CD14-positive monocyte (primary cell): ENCODE measurements around the gene KCNQ1. TPM values are rescaled to one million over a fixed set of nuclear protein-coding genes. Genes with fewer than 3 reads are reported as not detected.

Experiments
- DNase-seq, 3 donors: peaks; one replicate each; pipeline ENCODE4 v3.0.0-alpha.2; 2011 to 2022
- H2AFZ ChIP-seq: 2 replicates; pipeline ENCODE4 v1.6.0; 2012; ENCODE audit warnings: mild to moderate bottlenecking, low read depth, low read length, inconsistent platforms; ENCODE audit not compliant: insufficient read depth, poor library complexity, severe bottlenecking
- H3K27ac ChIP-seq, 2 donors: 1 replicate in 1 of 2; 2 replicates in 1 of 2; pipeline ENCODE4 v1.5.1; 2012 to 2013; ENCODE audit warnings: low read length in 2 of 2, control low read depth in 1 of 2, inconsistent platforms in 1 of 2, low read depth in 1 of 2, mild to moderate bottlenecking in 1 of 2
- H3K27me3 ChIP-seq, 2 donors: one replicate each; pipeline versions ENCODE4 v1.6.0 to v1.6.1; 2011 to 2013; ENCODE audit warnings: low read length in 2 of 2; ENCODE audit not compliant: control insufficient read depth in 2 of 2, insufficient read depth in 2 of 2
- H3K36me3 ChIP-seq, 2 donors: replicated peaks in 1 of 2; 1 replicate in 1 of 2; 2 replicates in 1 of 2; pipeline versions ENCODE4 v1.5.1 to v1.6.1; 2012 to 2013; ENCODE audit warnings: low read length in 2 of 2, control low read depth in 1 of 2, inconsistent platforms in 1 of 2, mild to moderate bottlenecking in 1 of 2; ENCODE audit not compliant: insufficient read depth in 2 of 2, control insufficient read depth in 1 of 2
- H3K4me1 ChIP-seq, 2 donors: 1 replicate in 1 of 2; 2 replicates in 1 of 2; pipeline versions ENCODE4 v1.5.1 to v1.6.1; 2012 to 2013; ENCODE audit warnings: low read length in 2 of 2, control low read depth in 1 of 2, inconsistent platforms in 1 of 2, mild to moderate bottlenecking in 1 of 2, moderate library complexity in 1 of 2; ENCODE audit not compliant: insufficient read depth in 2 of 2, control insufficient read depth in 1 of 2
- H3K4me2 ChIP-seq: replicated peaks from 2 replicates; pipeline ENCODE3; 2012; ENCODE audit warnings: low read length, moderate library complexity, mild to moderate bottlenecking; ENCODE audit not compliant: poor library complexity, severe bottlenecking; ENCODE audit errors: extremely low read depth
- H3K4me3 ChIP-seq, 3 experiments: fragments of 200-600 bp in 1 of 3; sonication (generic) in 1 of 3; replicated peaks in 1 of 3; 1 replicate in 2 of 3; 2 replicates in 1 of 3; pipeline ENCODE4 v1.5.1; 2011 to 2013; ENCODE audit warnings: low read length in 3 of 3, mild to moderate bottlenecking in 3 of 3, control low read depth in 2 of 3, low read depth in 2 of 3, inconsistent platforms in 1 of 3, moderate library complexity in 1 of 3
- H3K79me2 ChIP-seq: 2 replicates; pipeline ENCODE4 v1.6.0; 2012; ENCODE audit warnings: mild to moderate bottlenecking, control low read depth, inconsistent platforms, low read length, moderate library complexity; ENCODE audit not compliant: insufficient read depth
- H3K9ac ChIP-seq: 2 replicates; pipeline ENCODE4 v1.6.0; 2017; ENCODE audit warnings: low read length, mild to moderate bottlenecking; ENCODE audit not compliant: insufficient read depth, poor library complexity, severe bottlenecking
- H3K9me3 ChIP-seq, 2 donors: replicated peaks in 1 of 2; 1 replicate in 1 of 2; 2 replicates in 1 of 2; pipeline versions ENCODE4 v1.5.1 to v1.6.1; 2012 to 2013; ENCODE audit warnings: low read length in 2 of 2, control low read depth in 1 of 2; ENCODE audit not compliant: control insufficient read depth in 1 of 2, insufficient read depth in 1 of 2
- H4K20me1 ChIP-seq: 2 replicates; pipeline ENCODE4 v1.6.0; 2012; ENCODE audit warnings: mild to moderate bottlenecking, low read length, control low read depth, moderate library complexity; ENCODE audit not compliant: insufficient read depth
- H3K27ac Mint-ChIP-seq, 7 donors: one replicate each; pipeline ENCODE4 v1.8.0; 2020; ENCODE audit warnings: mild to moderate bottlenecking in 7 of 7, mixed read lengths in 7 of 7, moderate library complexity in 6 of 7, inconsistent platforms in 2 of 7
- H3K27me3 Mint-ChIP-seq, 3 donors: one replicate each; pipeline ENCODE4 v1.8.0; 2021 to 2022; ENCODE audit warnings: low read depth in 3 of 3, mild to moderate bottlenecking in 3 of 3, mixed read lengths in 3 of 3, moderate library complexity in 3 of 3, inconsistent platforms in 1 of 3
- H3K36me3 Mint-ChIP-seq, 2 donors: one replicate each; pipeline ENCODE4 v1.8.0; 2020; ENCODE audit warnings: mixed read lengths in 2 of 2, inconsistent platforms in 1 of 2, mild to moderate bottlenecking in 1 of 2
- H3K4me1 Mint-ChIP-seq: one replicate; pipeline ENCODE4 v1.8.0; 2020; ENCODE audit warnings: mild to moderate bottlenecking, mixed read lengths
- H3K4me3 Mint-ChIP-seq, 2 donors: one replicate each; pipeline ENCODE4 v1.8.0; 2020; ENCODE audit warnings: mild to moderate bottlenecking in 2 of 2, mixed read lengths in 2 of 2, moderate library complexity in 1 of 2
- H3K9me3 Mint-ChIP-seq, 7 donors: one replicate each; pipeline ENCODE4 v1.8.0; 2020 to 2022; ENCODE audit warnings: mixed read lengths in 7 of 7, mild to moderate bottlenecking in 6 of 7, moderate library complexity in 6 of 7, inconsistent platforms in 2 of 7
- WGBS: methylation state at CpG from one replicate; pipeline ENCODE4 v1.1.5; 2013; ENCODE audit warnings: missing lambda C conversion rate; ENCODE audit not compliant: insufficient coverage; 5-methylcytosine and 5-hydroxymethylcytosine counted together
- intact Hi-C, 2 donors: fragments of 100-400 bp; cut with micrococcal nuclease; formaldehyde crosslinking; loops; one replicate each; pipeline versions ENCODE4 v1.15.0 to v1.15.1; 2023
- polyA plus RNA-seq, 3 donors: library from polyadenylated mRNA; depleted of rRNA in 1 of 3; unstranded in 2 of 3; stranded (reverse) in 1 of 3; fragments of 300-500 nt in 2 of 3; fragments of >200 nt in 1 of 3; fragmentation: Illumina TruSeq in 2 of 3; gene quantifications; 1 replicate in 2 of 3; 2 replicates in 1 of 3; pipeline ENCODE4 v1.2.3, GENCODE V29; 2012 to 2021
- TF ChIP-seq, protein P1 (sequence below): fragments of 200-600 bp; IDR thresholded peaks from one replicate; pipeline ENCODE4 v1.8.0; 2022; ENCODE audit warnings: antibody characterized with exemption, mild to moderate bottlenecking

KCNQ1 gene
- polyA plus RNA-seq, 3 donors = 14.9 to 31.8 (median 21.6) TPM

DNA sequence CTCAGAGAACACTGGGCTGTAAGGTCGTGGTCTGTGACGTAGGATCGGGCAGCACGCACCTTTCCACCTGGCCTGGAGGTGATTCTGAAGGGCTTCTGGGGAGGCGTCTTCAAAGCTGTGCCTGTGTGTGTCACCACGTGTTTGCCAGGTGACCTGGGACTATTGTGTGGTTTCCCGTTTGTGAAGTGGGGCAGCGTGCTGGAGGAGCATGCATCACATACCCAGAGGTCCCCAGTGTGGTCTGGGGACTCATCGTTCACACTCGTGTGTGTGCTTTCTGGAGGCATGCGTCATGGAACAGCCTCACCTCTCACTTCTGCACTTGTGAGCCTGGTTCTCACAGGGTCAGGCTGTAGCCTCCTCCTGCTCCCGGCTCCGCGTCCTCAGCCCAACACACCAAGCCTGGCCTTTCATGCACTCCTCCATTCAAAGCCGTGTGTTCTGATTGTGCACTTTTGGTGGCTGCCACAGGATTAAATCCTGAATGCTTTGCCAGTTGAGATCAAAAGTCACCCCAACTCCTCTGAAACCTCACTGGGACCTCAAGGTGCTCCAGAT, 148.7 kb downstream of the KCNQ1 start:
- peak in 1 of 3 donors; percentile 1 for DNase-seq
- TF ChIP-seq, protein P1, sequence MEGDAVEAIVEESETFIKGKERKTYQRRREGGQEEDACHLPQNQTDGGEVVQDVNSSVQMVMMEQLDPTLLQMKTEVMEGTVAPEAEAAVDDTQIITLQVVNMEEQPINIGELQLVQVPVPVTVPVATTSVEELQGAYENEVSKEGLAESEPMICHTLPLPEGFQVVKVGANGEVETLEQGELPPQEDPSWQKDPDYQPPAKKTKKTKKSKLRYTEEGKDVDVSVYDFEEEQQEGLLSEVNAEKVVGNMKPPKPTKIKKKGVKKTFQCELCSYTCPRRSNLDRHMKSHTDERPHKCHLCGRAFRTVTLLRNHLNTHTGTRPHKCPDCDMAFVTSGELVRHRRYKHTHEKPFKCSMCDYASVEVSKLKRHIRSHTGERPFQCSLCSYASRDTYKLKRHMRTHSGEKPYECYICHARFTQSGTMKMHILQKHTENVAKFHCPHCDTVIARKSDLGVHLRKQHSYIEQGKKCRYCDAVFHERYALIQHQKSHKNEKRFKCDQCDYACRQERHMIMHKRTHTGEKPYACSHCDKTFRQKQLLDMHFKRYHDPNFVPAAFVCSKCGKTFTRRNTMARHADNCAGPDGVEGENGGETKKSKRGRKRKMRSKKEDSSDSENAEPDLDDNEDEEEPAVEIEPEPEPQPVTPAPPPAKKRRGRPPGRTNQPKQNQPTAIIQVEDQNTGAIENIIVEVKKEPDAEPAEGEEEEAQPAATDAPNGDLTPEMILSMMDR = no peak
- Mint-ChIP-seq H3K4me3 (no peak overlapping the region), H3K27ac (peak overlapping the region in 1 of 7 donors; percentile 78), H3K36me3 (peaks cover 67 to 68% of the 10 kb centered on the region in 2 donors), H3K9me3 (peaks cover 7 to 17% (median 14%) of the 10 kb centered on the region in 7 donors), H3K4me1 (no peaks in the 10 kb centered on the region), H3K27me3 (peaks cover 0 to 3% (median 0%) of the 10 kb centered on the region in 3 donors)
- WGBS = 100% methylated on average over 15 of the region's 15 CpGs
- no peaks in the 10 kb centered on the region for H3K79me2 ChIP-seq
- peaks cover under 1 to 13% of the 10 kb centered on the region in 2 donors for H3K9me3 ChIP-seq
- H3K27me3 ChIP-seq = no peaks in the 10 kb centered on the region
- no peak overlapping the region for H3K4me3 ChIP-seq
- H3K4me1 ChIP-seq = no peaks in the 10 kb centered on the region
- no peak overlapping the region for H3K4me2 ChIP-seq
- peaks cover 47% of the 10 kb centered on the region for H4K20me1 ChIP-seq
- intact Hi-C loops = no loop called here
- H3K36me3 ChIP-seq = peaks cover 45 to 59% of the 10 kb centered on the region in 2 donors
- H3K9ac ChIP-seq = no peak overlapping the region
- no peak overlapping the region for H3K27ac ChIP-seq
- no peak overlapping the region for H2AFZ ChIP-seq

DNA sequence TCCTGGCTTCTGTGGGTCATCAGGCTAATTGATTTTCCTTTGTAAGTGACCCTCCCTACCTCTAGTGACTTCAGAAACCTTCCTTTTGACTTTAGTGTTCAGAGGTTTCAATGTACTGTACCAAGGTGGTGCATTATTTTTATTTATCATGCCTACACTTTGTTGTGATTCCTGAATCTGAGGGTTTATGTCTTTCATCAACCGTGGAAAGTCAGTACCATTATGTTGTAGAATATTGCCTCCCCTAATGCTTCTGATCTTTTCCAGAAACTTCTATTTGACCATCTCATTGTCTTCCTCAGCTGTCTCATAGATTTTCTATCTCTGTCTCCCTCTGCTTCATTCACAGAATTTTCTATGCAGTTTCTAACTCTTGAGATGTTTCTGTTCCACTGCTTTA, 149.5 kb downstream of the KCNQ1 start:
- no peak overlapping the region for H2AFZ ChIP-seq
- no peak overlapping the region for H3K9ac ChIP-seq
- no peaks in the 10 kb centered on the region for H3K79me2 ChIP-seq
- no peak overlapping the region for H3K4me2 ChIP-seq
- TF ChIP-seq, protein P1 = no peak
- no peak overlapping the region for H3K27ac ChIP-seq
- H3K4me3 ChIP-seq = no peak overlapping the region
- peaks cover 0 to 3% (median 0%) of the 10 kb centered on the region in 3 donors for H3K27me3 Mint-ChIP-seq
- no peak overlapping the region for H3K4me3 Mint-ChIP-seq
- WGBS = no CpG with 5 or more reads among the region's 1 CpG
- H3K27ac Mint-ChIP-seq = peak overlapping the region in 1 of 7 donors; percentile 12
- H4K20me1 ChIP-seq = peaks cover 41% of the 10 kb centered on the region
- intact Hi-C loops = no loop called here
- H3K36me3 ChIP-seq = peaks cover 37 to 51% of the 10 kb centered on the region in 2 donors
- DNase-seq = no peak
- peaks cover 5 to 14% of the 10 kb centered on the region in 2 donors for H3K9me3 ChIP-seq
- no peaks in the 10 kb centered on the region for H3K4me1 Mint-ChIP-seq
- H3K4me1 ChIP-seq = no peaks in the 10 kb centered on the region
- no peaks in the 10 kb centered on the region for H3K27me3 ChIP-seq
- peaks cover 62 to 65% of the 10 kb centered on the region in 2 donors for H3K36me3 Mint-ChIP-seq
- H3K9me3 Mint-ChIP-seq = peaks cover 7 to 20% (median 15%) of the 10 kb centered on the region in 7 donors
